HepG2 (cell line): ENCODE results near the gene NEURL4.

Source experiments
- CTCF ChIP-seq: sonication (generic); formaldehyde crosslinking; IDR thresholded peaks from 2 replicates; pipeline ENCODE4 v1.5.0; 2020; ENCODE audit warnings: mild to moderate bottlenecking, missing genetic modification reagents, moderate library complexity
- EED ChIP-seq: sonication (generic); formaldehyde crosslinking; IDR thresholded peaks from 2 replicates; pipeline ENCODE4 v1.5.0; 2020; ENCODE audit warnings: mild to moderate bottlenecking, missing genetic modification reagents
- EHMT2 ChIP-seq: fragments of 200-600 bp; sonication (generic); IDR thresholded peaks from 2 replicates; pipeline ENCODE4 v1.7.0; 2017; ENCODE audit warnings: antibody characterized with exemption, low read depth, low read length, borderline replicate concordance
- GPBP1L1 ChIP-seq: sonication (generic); formaldehyde crosslinking; IDR thresholded peaks from 2 replicates; pipeline ENCODE4 v1.5.0; 2020; ENCODE audit warnings: mild to moderate bottlenecking, missing genetic modification reagents
- HMGXB4 ChIP-seq, 2 experiments: sonication (generic) in 1 of 2; formaldehyde crosslinking in 1 of 2; IDR thresholded peaks; 2 replicates each; pipeline versions ENCODE4 v1.4.0 to v1.6.1; 2018 to 2020; ENCODE audit warnings: missing genetic modification reagents in 2 of 2, borderline replicate concordance in 1 of 2, low read depth in 1 of 2, mild to moderate bottlenecking in 1 of 2, missing biosample characterization in 1 of 2
- JUND ChIP-seq: sonication (generic); formaldehyde crosslinking; IDR thresholded peaks from 2 replicates; pipeline ENCODE4 v1.8.0; 2022; ENCODE audit warnings: mild to moderate bottlenecking, missing genetic modification reagents
- NFIC ChIP-seq: IDR thresholded peaks from 2 replicates; pipeline ENCODE4 v1.6.1; 2012; ENCODE audit warnings: mild to moderate bottlenecking, low read length, inconsistent platforms
- NR3C1 ChIP-seq: sonication (generic); formaldehyde crosslinking; IDR thresholded peaks from 2 replicates; pipeline ENCODE4 v1.4.0; 2020; ENCODE audit warnings: missing genetic modification reagents
- PHB2 ChIP-seq: fragments of 450-650 bp; IDR thresholded peaks from 2 replicates; pipeline ENCODE4 v1.6.1; 2018; ENCODE audit not compliant: partially characterized antibody
- PHF8 ChIP-seq: sonication (generic); formaldehyde crosslinking; IDR thresholded peaks from 2 replicates; pipeline ENCODE4 v1.5.0; 2020; ENCODE audit warnings: missing genetic modification reagents
- SP2 ChIP-seq: sonication (generic); formaldehyde crosslinking; IDR thresholded peaks from 2 replicates; pipeline ENCODE4 v1.5.1; 2020; ENCODE audit warnings: mild to moderate bottlenecking, missing genetic modification reagents
- USF2 ChIP-seq, 2 experiments: sonication (generic) in 1 of 2; formaldehyde crosslinking in 1 of 2; IDR thresholded peaks; 2 replicates each; pipeline versions ENCODE4 v1.5.1 to v1.6.1; 2011 to 2020; ENCODE audit warnings: borderline replicate concordance in 1 of 2, low read depth in 1 of 2, low read length in 1 of 2, mild to moderate bottlenecking in 1 of 2, missing genetic modification reagents in 1 of 2, moderate library complexity in 1 of 2
- ZNF367 ChIP-seq: sonication (generic); formaldehyde crosslinking; IDR thresholded peaks from 2 replicates; pipeline ENCODE4 v1.4.0; 2020; ENCODE audit warnings: missing genetic modification reagents, borderline replicate concordance
- TF ChIP-seq, protein P1 (sequence below): sonication (generic); formaldehyde crosslinking; IDR thresholded peaks from 2 replicates; pipeline ENCODE4 v1.8.0; 2022; ENCODE audit warnings: mild to moderate bottlenecking, missing genetic modification reagents; ENCODE audit not compliant: insufficient replicate concordance

DNA sequence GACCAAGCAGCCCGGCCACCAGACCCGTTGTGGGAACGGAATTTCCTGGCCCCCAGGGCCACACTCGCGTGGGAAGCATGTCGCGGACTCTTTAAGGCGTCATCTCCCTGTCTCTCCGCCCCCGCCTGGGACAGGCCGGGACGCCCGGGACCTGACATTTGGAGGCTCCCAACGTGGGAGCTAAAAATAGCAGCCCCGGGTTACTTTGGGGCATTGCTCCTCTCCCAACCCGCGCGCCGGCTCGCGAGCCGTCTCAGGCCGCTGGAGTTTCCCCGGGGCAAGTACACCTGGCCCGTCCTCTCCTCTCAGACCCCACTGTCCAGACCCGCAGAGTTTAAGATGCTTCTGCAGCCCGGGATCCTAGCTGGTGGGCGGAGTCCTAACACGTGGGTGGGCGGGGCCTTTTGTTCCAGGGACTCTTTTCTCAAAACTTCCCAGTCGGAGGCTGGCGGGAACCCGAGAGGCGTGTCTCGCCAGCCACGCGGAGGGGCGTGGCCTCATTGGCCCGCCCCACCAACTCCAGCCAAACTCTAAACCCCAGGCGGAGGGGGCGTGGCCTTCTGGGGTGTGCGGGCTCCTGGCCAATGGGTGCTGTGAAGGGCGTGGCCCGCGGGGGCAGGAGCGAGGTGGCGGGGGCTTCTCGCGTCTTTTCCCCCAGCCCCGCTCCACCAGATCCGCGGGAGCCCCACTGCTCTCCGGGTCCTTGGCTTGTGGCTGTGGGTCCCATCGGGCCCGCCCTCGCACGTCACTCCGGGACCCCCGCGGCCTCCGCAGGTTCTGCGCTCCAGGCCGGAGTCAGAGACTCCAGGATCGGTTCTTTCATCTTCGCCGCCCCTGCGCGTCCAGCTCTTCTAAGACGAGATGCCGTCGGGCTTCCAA, 47.8 kb downstream of the NEURL4 start, which contains the start of gene SLC2A4:
- TF ChIP-seq CTCF (CRISPR knock-in tag): no peak
- TF ChIP-seq EED (CRISPR knock-in tag): no peak
- TF ChIP-seq GPBP1L1 (CRISPR knock-in tag): no peak
- peak; percentile 55 for TF ChIP-seq PHF8 (CRISPR knock-in tag)
- TF ChIP-seq ZNF367 (CRISPR knock-in tag): no peak
- TF ChIP-seq NFIC: no peak
- TF ChIP-seq, protein P1, sequence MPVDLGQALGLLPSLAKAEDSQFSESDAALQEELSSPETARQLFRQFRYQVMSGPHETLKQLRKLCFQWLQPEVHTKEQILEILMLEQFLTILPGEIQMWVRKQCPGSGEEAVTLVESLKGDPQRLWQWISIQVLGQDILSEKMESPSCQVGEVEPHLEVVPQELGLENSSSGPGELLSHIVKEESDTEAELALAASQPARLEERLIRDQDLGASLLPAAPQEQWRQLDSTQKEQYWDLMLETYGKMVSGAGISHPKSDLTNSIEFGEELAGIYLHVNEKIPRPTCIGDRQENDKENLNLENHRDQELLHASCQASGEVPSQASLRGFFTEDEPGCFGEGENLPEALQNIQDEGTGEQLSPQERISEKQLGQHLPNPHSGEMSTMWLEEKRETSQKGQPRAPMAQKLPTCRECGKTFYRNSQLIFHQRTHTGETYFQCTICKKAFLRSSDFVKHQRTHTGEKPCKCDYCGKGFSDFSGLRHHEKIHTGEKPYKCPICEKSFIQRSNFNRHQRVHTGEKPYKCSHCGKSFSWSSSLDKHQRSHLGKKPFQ: no peak
- TF ChIP-seq EHMT2: no peak
- no peak for TF ChIP-seq HMGXB4 (CRISPR knock-in tag; IDR thresholded peaks at IDR 0.05; ENCODE audit: borderline replicate concordance in 1 of 2, low read depth in 1 of 2)
- TF ChIP-seq NR3C1 (CRISPR knock-in tag): no peak
- TF ChIP-seq USF2 (IDR thresholded peaks at IDR 0.05; ENCODE audit: low read depth, low read length): no peak
- TF ChIP-seq USF2 (CRISPR knock-in tag; IDR thresholded peaks at IDR 0.05; ENCODE audit: borderline replicate concordance): no peak
- TF ChIP-seq JUND: no peak
- TF ChIP-seq PHB2: no peak
- TF ChIP-seq SP2 (CRISPR knock-in tag): no peak
